Measurements from ENCODE around the gene PEAK1.

DNA sequence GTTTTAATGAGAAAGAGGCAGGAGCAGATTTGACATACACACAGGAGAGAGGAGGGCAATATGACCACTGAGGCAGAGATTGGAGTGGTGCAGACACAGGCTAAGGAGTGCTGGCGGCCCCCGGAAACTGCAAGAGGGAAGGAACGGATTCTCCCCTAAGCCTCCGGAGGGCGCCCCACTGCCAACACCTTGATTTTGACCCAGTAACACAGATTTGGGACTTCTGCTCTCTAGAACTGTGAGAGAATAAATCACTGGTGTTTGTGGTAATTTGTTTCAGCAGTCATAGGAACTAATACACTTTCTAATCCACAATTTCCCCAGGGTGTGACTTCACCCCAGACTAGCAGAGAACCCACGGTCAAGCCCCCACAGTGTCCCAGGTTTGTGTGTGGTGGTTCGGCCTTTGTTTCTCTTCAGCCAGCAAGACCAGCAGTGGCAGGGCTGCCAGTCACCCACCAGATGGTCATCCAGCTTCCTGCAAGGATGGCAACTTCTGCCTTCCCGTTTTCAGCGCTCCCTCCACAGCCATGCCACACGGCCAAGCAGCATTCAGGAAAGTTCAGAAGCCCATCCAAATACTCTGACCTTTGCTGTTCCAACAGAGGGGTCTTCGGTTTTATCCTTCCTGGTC is 325.4 kb downstream of the PEAK1 start:
- TF ChIP-seq, protein P1, sequence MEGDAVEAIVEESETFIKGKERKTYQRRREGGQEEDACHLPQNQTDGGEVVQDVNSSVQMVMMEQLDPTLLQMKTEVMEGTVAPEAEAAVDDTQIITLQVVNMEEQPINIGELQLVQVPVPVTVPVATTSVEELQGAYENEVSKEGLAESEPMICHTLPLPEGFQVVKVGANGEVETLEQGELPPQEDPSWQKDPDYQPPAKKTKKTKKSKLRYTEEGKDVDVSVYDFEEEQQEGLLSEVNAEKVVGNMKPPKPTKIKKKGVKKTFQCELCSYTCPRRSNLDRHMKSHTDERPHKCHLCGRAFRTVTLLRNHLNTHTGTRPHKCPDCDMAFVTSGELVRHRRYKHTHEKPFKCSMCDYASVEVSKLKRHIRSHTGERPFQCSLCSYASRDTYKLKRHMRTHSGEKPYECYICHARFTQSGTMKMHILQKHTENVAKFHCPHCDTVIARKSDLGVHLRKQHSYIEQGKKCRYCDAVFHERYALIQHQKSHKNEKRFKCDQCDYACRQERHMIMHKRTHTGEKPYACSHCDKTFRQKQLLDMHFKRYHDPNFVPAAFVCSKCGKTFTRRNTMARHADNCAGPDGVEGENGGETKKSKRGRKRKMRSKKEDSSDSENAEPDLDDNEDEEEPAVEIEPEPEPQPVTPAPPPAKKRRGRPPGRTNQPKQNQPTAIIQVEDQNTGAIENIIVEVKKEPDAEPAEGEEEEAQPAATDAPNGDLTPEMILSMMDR (IDR thresholded peaks at IDR 0.05; ENCODE audit: insufficient read depth, low read length, poor library complexity, severe bottlenecking) = peak; percentile 12
- TF ChIP-seq EZH2phosphoT487 (conservative IDR thresholded peaks at IDR 0.05; ENCODE audit: low read length) = no peak

Data from SU-DHL-6 (cell line).